Measurements from ENCODE around the gene NPAS4.
"Not testable (repeated sequence)": the region's sequence is repeated elsewhere in the genome, so short reads cannot be mapped to it uniquely, and the experiment has no call there.

The NPAS4 gene

GRCh38 chr11:66418168-66418985 lies 2.5 kb upstream of the NPAS4 start:
- DNase-seq: peak; percentile 82

- DNase-seq: no peak
Observed at GRCh38 chr11:66418986-66419308, 1.9 kb upstream of the NPAS4 start.

GRCh38 chr11:66419825-66420224 lies 1.0 kb upstream of the NPAS4 start:
- DNase-seq: peak; percentile 52

GRCh38 chr11:66421492-66422205 lies 814 bp downstream of the NPAS4 start:
- no peak for DNase-seq

- no peak for DNase-seq
Observed at GRCh38 chr11:66426314-66426713, 5.5 kb downstream of the NPAS4 start.

- DNase-seq: no peak
Observed at GRCh38 chr11:66428933-66429332, 8.1 kb downstream of the NPAS4 start.

GRCh38 chr11:66429983-66430602 lies 9.3 kb downstream of the NPAS4 start:
- peak; percentile 67 for DNase-seq

- not testable (repeated sequence) for DNase-seq
Observed at GRCh38 chr11:66431287-66431686, 10.5 kb downstream of the NPAS4 start.

- not testable (repeated sequence) for DNase-seq
Observed at GRCh38 chr11:66431871-66432329, 11.1 kb downstream of the NPAS4 start.

GRCh38 chr11:66432597-66432996 lies 11.8 kb downstream of the NPAS4 start:
- no peak for DNase-seq

- DNase-seq: no peak
Observed at GRCh38 chr11:66437979-66438503, 17.2 kb downstream of the NPAS4 start.

- peak; percentile 97 for DNase-seq
Observed at GRCh38 chr11:66438504-66439466, 17.9 kb downstream of the NPAS4 start, which contains the start of gene MRPL11. Gene MRPL11 (minus strand): TSS chr11:66438848. CDS start chr11:66438754, 94 bp downstream.

GRCh38 chr11:66440101-66440939 lies 19.5 kb downstream of the NPAS4 start:
- DNase-seq: not testable (repeated sequence)

GRCh38 chr11:66440940-66441282 lies 20.1 kb downstream of the NPAS4 start:
- not testable (repeated sequence) for DNase-seq

GRCh38 chr11:66443602-66444001 lies 22.8 kb downstream of the NPAS4 start:
- DNase-seq: no peak

GRCh38 chr11:66447012-66447411 lies 26.2 kb downstream of the NPAS4 start:
- DNase-seq: no peak

GRCh38 chr11:66448523-66448922 lies 27.7 kb downstream of the NPAS4 start:
- DNase-seq: no peak

GRCh38 chr11:66450560-66450959 lies 29.7 kb downstream of the NPAS4 start:
- no peak for DNase-seq

- DNase-seq: no peak
Observed at GRCh38 chr11:66451663-66452062, 30.8 kb downstream of the NPAS4 start.

GRCh38 chr11:66454247-66454646 lies 33.4 kb downstream of the NPAS4 start:
- no peak for DNase-seq

- DNase-seq: no peak
Observed at GRCh38 chr11:66454828-66455227, 34.0 kb downstream of the NPAS4 start.

Data from DMS79 treated with DMSO at 0.1 percent for 48 hours (cell line).